Stimulated activated naive CD4-positive, alpha-beta T cell treated with Interleukin-2 at 50 U/mL for 16 hours (primary cell): ENCODE results near the gene PTPN14.
"Not testable (repeated sequence)": the region's sequence is repeated elsewhere in the genome, so short reads cannot be mapped to it uniquely, and the experiment has no call there.

Experiments used
- DNase-seq: peaks from one replicate; lab custom pipeline; 2025; lab: John Stamatoyannopoulos, UW

The PTPN14 gene

DNA sequence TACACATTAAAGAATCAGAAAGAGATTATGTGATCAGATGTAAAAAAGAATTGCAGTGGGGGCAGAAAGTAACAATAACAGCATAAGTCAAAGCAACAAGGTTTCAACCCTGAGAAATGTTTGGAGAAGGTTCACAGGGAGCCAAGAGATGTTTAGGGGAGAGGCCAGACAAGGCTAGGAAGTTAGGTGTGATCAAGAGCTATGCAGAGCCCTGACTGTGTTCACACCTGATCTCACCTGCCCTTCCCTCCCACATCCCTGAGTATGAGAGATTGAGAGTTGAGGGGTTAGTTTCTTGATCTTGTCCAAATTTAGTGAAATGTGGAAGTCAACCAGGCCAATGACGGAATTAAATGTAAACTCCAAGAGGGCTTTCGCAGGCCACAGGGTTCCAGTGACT is 10.2 kb downstream of the PTPN14 start:
- DNase-seq: no peak

DNA sequence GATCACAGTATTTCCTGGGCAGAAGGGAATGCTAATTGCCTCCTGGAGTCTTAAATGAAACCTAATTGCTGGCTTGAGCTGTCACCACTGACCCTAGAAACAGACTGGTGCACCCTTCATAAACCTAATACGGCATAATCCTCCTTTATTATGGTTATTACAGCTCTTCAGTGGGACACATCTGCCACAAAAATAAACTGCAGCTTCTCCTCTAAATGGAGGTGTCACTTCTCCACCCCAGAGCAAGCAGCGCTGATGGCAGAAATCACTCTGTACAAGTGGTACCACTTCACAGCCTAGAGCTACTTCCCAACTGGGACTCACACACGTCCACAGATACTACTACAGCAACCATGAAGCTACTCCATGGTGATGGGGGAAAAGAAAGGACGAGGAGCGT is 11.1 kb downstream of the PTPN14 start:
- no peak for DNase-seq

GRCh38 chr1:214538496-214538895 is 12.9 kb downstream of the PTPN14 start:
- no peak for DNase-seq

GRCh38 chr1:214537872-214538473 is 13.4 kb downstream of the PTPN14 start:
- no peak for DNase-seq

GRCh38 chr1:214537219-214537618 is 14.2 kb downstream of the PTPN14 start:
- DNase-seq: no peak

- DNase-seq: no peak
Measured at GRCh38 chr1:214532070-214532469, 19.3 kb downstream of the PTPN14 start.

GRCh38 chr1:214525535-214526019 is 25.8 kb downstream of the PTPN14 start:
- no peak for DNase-seq

DNA sequence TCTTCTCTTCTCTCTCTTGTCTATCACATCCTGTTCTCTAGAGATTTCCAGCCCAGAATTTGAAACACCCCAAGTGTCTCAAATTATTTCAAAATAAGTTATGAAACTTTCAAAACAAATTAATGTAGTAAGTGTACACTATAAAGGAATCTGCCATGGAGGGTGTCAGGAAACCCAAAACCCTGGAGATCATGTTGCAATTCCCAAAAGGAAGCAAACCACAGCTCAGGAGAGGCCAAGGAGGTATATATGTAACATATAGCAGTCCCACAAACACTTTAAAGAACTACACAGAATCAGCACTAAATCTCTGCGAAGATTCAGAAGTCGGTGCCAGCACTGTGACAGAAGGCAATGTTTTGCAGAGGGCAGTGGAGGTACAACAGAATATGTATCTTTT is 26.6 kb downstream of the PTPN14 start:
- no peak for DNase-seq

DNA sequence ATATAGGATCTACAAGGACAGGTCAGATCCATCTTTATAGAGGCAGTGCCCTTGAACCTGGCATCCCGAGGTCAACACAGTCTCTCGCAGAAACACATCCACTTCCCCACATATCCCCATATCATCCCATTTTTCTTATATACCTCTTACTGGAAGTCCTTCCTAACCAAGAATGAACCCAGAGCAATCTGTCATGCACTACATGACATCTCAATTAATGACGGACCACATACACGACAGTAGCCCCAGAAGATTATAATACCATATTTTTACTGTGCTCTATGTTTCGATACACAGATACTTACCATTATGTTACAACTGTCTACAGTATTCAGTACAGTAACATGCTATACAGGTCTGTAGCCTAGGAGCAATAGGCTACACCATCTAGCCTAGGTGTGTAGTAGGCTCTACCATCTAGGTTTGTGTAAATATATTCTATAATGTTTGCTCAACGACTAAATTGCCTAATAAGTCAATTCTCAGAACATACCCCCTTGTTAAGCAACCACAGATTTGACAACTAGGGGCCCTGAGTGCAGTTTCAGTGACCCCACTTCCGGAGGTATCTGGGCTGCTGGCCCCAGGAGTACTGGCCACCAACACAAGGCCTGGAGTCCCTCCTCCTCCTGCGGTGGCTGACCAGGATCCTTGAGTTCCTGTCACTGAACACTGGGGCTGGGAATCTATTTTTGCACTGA is 28.1 kb downstream of the PTPN14 start:
- no peak for DNase-seq

DNA sequence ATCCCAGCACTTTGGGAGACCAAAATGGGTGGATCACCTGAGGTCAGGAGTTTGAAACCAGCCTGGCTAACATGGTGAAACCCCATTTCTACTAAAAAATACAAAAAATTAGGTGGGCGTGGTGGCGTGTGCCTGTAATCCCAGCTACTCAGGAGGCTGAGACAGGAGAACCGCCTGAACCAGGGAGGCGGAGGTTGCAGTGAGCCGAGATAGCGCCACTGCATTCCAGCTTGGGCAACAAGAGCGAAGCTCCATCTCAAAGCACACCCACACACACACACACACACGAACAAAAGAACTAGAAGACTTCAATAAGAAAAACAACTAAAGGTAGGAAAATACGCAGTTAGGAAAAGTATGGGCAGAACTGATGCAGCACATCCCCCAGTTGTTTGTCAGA is 29.9 kb downstream of the PTPN14 start:
- DNase-seq: not testable (repeated sequence)

GRCh38 chr1:214520544-214521165 is 30.7 kb downstream of the PTPN14 start:
- no peak for DNase-seq

DNA sequence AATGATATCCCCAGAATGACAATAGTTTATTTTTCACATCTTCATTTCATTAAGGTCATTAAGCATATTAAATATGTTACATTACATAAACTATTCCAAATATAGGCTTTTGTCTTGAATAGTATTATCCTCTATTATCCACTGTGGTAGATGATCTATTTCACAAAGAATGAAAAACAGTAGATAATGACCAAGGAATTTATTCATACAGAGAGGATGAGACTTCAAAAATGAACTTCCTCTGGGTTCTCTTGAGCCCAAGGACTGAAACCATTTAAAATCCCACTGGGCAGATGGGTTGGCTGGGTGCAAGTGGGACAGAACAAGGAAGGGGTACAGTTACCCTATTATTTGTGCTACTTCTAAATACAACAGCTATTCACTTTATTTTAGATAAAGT is 33.0 kb downstream of the PTPN14 start:
- no peak for DNase-seq

- DNase-seq: no peak
Measured at GRCh38 chr1:214516434-214517326, 34.7 kb downstream of the PTPN14 start.

DNA sequence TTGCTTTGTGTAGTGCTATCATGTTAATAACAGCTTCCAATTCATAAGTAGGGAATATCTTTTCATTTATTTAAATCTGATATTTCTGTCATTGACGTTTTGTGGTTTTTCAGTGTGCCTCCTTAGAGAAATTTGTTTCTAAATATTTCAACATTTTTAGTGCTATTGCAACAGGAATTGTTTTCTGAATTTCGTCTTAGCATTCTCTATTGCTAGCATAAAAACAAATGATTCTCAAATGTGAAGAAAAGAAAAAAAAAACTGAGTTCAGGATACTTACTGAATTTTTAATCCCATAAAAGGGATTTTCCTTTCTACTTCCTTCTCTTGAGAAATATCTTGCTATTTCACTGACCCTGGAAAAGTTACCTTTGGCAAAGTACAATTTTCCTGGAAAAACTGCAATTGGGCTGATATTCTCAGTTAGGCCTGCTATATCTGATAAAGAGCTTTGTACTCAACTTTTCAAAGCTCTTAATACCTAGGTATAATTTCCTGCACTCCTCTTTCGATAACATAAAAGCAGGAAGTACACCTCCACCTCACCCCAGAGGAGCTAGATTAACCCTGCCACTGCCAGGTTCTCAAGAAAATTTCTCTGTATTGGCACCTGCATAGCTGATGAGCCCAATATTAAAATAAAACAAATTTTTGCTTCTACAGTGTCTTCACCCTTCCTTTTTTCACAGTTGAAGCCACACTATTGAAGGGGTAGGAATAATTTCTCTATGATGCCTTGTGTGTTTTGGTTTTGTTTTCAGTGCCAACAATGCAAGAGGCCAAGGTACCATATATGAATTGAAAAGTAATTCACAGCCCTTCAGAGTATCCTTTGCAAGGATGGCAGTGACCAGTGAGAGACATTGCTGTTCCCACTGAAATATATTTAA is 35.6 kb downstream of the PTPN14 start:
- no peak for DNase-seq

GRCh38 chr1:214514819-214515383 is 36.5 kb downstream of the PTPN14 start:
- no peak for DNase-seq

DNA sequence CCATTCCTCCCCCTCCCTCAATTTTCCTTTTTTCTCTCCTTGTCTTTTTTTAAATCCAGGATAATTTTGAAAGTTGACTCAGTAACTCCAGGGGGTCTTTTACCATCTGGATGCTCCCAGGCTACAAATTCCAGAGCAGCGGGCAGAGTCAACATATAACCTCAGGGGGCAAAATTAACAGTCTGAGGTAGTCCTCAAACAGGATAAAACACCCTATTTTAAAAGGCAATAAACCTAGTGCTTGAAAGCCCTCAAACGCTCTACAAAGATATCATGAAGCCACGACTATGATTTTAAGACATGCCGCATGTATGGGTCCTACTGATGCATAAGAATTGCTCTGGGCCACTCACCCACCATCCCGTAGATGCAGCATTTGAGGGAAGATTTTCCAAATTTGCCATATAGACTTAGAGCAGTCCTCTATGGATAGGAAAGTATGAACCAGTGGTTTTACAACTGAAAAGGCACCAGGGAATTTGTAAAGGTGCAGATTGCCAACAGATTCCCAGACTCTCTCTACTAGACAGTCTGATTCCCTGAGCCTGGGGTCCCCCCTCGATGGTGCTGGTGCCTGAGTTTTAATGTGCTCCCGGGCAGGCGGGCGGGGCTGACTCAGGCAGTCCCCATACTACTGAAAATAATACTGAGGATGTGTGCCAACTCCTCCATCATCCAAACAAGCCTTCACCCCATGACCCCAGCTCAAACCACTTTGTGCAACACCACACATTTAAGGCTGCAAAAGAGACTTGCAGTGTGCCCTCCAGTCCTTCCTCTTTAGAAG is 37.2 kb downstream of the PTPN14 start:
- DNase-seq: no peak

DNA sequence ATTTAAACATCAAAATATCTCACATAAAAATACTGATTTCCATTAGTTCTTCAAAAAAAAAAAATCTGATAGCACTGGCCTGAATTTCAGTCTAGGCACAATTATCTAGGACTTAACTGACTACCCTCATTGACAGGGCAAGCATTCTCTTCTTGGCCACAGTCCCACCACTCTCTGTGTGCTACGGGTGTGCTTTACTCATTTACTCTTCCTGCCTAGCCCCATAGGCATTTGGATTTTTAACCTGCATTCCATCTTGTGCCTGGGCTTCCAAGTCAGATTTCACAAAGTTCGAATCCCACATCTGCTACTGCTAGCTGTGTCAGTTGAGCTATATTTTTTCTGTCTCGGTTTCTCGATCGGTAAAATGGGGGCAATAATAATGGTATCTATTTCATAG is 38.0 kb downstream of the PTPN14 start:
- no peak for DNase-seq

DNA sequence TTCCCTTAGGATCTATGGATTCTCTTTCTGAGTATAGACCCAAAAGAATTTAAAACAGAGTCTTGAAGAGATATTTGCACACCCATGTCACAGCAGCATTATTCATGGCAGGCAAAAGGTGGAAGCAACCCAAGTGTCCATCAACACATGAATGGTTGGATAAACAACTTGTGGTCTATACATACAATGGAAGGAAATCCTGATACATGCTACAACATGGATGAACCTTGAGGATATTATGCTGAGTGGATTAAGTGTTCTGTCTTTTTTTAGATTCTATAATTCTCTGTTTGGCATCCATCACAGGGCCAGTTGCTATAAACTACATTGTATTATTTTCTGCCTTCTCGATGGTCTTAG is 39.8 kb downstream of the PTPN14 start:
- DNase-seq: no peak

GRCh38 chr1:214510914-214511638 is 40.3 kb downstream of the PTPN14 start:
- DNase-seq: no peak

- DNase-seq: no peak
Measured at GRCh38 chr1:214510477-214510876, 40.9 kb downstream of the PTPN14 start.
